ENCODE results near the gene RNU4-1.
"Not testable (repeated sequence)": the region's sequence is repeated elsewhere in the genome, so short reads cannot be mapped to it uniquely, and the experiment has no call there.

Gene RNU4-1

DNA sequence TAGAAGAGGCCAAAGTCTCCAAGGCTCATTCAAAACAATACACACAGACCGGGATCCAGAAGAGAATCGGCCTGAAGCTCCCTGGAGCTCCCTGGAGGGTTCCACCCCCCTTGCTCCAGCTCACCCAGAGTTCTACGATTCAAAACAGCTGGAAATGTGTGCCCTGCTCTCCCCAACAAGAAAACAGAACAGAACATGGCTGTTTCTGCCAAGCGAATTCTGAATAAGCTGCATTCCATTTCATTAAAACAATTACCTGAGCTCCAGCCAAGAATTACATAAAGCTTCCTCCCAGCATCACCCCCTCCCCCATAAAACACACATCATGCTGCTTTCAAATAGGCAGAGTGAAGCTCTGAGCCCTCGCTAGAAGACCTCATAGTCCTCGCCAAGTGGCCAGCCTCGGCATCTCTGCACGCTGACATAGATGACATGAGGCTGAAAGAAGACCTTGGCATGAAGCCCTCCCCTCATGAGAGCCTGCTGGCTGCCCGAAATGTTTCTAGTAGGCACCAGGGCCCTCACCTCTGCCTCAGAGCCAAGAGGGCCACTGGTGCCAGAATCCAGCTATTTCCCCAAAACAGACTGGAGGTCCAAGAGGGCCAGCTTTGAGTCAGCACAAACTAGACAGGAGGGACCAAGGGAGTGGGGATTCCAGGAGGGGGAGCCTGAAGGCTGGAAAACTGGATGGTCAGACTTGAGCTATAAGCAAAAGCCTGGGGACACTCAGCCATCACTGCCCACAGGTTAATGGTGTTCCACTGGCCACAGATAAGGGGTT lies 35.8 kb downstream of the RNU4-1 start:
- DNase-seq: peak; percentile 60

DNA sequence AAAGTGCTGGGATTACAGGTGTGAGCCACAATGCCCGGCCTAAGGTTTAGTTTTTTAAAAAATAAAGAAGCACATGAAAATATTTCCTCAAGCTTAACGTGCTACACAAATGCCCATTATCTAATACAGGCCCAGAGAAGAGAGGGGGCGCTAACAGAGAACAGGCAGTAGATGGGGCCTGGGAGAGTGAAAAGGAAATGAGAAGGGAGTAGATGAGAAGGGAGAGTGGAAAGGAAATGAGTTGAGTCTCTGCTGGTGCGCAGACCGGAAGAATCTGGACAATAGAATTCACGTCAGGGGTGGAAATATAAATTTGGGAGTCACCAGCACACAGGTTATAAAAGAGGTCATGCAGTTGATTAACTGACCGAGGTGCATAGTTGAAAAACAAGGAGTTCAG lies 38.2 kb downstream of the RNU4-1 start:
- DNase-seq: no peak

DNA sequence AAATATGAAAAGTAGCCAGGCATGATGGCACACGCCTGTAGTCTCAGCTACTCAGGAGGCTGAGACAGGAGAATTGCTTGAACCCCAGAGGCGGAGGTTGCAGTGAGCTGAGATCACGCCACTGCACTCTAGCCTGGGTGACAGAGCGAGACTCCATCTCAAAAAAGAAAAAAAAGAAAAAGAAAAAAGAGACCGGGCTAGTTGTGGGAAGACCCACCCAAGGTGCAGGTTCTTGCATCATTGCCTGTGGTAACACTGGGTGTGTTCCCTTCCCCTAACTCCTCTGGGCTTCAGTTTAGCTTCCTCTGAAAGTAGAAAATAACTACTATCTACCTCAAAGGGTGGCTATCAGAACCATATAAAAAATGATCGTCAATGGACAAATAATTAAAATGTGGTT lies 39.7 kb downstream of the RNU4-1 start:
- not testable (repeated sequence) for DNase-seq

DNA sequence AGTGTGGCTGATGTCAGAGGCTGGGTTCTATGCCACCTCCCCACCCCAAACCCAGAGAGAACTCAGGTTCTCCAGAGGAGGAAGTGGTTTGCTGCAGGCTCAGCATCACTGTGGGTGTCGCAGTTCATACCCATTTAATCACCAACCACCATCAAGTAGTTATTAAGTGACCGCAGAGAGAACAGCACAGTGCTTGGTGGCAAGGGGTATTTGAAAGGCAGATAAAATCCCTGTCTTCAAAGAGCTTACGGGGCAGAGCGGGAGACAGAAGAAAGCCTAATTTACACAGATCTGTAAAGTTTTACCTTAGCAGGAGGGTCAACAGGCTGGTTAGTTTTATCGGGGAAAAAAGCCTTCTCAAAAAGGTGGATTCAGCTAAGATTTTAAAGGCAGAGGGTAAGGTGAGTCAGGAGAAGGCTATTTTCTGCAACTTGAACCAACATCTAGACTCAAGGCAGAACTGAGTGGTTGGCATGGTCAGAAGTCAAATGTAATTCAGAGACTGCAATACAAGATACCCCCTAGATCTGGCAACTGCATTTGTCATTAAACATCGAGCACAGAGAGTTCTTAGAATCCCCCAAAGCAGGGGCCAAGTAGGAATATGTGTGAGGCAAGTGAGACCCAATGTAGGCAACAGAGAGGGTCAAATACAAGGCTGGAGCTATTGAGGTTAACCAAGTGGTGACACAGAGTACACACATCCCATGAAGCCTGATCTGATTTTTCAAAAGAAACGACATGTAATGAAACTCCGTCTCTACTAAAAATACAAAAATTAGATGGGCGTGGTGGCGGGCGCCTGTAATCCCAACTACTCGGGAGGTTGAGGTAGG lies 40.7 kb downstream of the RNU4-1 start:
- DNase-seq: no peak

DNA sequence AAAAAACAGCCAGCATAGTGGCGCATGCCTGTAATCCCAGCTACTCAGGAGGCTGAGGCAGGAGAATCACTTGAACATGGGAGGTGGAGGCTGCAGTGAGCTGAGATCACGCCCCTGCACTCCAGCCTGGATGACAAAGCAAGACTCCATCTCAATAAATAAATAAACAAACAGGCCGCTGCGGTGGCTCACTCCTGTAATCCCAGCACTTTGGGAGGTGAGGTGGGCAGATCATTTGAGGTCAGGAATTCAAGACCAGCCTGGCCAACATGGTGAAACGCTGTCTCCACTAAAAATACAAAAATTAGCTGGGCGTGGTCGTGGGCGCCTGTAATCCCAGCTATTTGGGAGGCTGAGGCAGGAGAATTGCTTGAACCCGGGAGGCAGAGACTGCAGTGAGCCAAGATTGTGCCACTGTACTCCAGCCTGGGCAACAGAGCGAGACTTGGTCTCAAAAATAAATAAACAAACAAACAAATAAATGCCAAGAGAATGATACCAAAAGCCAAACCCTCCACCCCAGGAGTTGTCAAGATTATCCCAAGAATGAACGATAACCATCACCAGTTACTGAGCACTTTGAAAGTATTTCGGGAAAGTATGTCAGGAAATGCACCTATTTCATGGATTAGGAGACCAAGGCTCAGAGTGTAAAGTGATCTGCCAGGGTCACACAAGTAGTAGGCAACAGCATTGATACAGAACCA lies 41.5 kb downstream of the RNU4-1 start:
- not testable (repeated sequence) for DNase-seq

DNA sequence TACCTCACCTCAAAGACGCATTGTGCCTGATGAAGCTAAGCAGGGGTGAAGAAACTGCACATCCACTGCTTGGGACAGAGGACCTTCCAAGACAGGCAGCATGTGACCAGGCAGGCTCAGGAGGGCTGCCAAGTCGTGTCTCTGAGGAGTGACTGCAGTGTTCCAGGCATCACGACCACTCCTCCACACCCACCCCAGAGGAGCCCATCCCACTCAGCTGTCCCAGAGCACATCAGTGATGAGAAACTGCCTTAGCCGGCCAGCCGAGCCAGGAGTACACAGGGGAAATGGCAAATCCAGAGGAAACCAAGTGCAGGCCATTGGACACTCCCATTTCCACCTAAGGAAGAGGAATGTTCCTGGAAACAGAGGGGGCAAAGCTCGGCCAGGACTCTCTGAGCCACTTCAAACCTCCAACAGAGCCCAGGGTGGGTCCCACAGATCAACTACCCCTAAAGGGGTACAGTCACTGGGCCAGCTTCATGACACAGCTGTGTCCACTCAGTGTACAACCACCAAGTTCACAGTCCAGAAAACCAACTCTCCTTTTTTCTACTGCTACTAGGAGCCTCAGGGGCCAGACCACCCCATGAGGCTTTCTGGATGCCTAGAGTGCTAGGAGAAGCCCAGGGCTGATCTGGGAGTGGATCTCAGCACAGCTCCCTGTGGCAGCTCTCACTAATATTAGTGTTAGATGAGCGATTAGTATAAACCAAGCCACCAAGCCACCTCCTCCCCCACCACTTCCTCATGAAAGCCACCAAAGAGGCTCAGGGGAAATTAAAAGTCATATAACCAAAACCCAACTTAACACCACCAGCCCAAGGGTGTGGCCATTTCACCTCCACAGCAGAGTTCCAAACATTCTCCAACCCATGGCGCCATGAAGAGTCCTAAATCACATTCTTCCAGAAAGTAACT lies 42.9 kb downstream of the RNU4-1 start:
- no peak for DNase-seq

DNA sequence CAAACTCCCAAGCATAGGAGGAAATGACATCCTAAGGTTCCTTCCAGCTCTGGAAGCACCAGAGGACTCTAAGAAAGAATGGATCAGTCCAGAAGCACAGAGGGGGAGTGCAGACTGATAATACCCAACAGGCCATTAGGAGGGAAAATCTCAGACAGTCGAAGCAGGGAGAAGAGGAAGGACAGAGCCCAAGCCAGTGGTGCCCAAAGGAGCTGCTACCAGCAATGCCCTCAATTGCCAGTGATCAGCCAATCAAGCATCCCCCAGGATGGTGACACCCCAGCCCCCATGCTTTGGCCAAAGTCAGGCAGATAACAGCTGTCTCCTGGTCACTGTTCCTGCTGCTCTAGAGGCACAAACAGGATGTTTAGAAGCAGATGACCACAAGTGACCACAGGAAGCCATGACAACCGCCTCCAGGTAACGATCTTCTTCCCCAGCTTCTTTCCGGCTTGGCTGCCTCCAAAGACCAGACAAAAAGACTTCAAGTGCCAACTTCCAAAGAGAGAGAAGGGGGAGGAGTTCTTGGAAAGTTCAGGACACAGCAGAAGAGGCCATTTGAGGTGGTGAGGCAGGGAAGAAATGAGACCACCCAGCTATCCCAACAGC lies 43.7 kb downstream of the RNU4-1 start:
- no peak for DNase-seq

DNA sequence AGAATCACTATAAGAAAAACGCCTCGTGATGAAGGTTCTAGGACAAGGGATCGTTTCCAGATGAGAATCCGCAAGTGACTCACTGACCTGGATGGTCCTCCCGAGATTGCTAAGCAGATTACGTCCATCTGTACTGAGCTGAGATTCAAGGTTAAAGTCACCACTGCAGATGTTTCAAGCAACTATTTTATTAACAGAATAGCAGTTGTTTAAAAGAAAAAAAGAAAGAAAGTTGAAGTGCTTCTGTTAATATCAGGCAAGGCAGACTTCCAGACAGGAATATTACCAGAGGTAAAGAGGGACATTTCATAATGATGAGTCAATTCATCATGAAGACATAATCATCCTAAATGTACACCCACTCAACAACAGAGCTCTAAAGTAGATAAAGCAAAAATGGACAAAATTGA lies 45.4 kb downstream of the RNU4-1 start:
- no peak for DNase-seq

DNA sequence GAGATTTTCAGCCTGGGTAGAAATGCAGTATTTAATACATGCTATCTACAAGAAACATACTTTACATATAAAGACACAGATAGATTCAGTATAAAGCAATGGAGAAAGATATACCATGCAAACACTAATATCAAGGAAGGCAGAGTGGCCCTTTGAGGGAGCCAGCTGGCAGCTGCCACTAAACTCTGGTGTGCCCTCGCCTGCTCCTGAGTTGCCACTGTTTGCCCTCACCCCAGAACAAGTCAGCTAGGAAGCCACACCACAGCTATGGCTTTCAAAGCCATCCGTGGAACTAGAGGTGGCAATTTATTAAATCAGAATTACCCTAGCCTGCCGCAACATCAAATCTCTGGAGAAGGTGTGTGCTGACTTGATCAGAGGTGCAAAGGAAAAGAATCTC lies 45.9 kb downstream of the RNU4-1 start:
- no peak for DNase-seq

DNA sequence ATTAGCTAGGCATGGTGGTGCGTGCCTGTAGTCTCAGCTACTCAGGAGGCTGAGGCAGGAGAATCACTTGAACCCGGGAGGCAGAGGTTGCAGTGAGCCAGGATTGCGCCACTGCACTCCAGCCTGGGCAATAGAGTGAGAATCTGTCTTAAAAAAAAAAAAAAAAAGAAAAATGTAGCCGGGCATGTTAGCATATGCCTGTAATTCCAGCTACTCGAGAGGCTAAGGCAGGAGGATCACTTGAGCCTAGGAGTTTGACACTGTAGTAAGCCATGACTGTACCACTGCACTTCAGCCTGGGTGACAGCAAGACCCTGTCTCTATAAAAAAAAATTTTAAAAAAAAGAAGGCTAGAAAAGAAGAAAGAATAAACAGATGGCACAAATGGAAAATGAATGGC lies 46.3 kb downstream of the RNU4-1 start:
- DNase-seq: not testable (repeated sequence)

All from NCI-H2029 (cell line).